HG03520 (cell line): ENCODE data around the gene TGFBR2.
A peak's percentile ranks its signal among the peaks of the same experiment; 100 is the strongest.
"Not testable (repeated sequence)": the region's sequence is repeated elsewhere in the genome, so short reads cannot be mapped to it uniquely, and the experiment has no call there.

Source experiments
- ATAC-seq: cut with Tn5 transposase; IDR thresholded peaks from one replicate; pipeline ENCODE4 v1.9.1; 2021; ENCODE audit warnings: mild to moderate bottlenecking, moderate library complexity; ENCODE audit not compliant: unreplicated experiment

The TGFBR2 gene

GRCh38 chr3:30617653-30618052, 11.3 kb downstream of the TGFBR2 start:
- no peak for ATAC-seq

DNA sequence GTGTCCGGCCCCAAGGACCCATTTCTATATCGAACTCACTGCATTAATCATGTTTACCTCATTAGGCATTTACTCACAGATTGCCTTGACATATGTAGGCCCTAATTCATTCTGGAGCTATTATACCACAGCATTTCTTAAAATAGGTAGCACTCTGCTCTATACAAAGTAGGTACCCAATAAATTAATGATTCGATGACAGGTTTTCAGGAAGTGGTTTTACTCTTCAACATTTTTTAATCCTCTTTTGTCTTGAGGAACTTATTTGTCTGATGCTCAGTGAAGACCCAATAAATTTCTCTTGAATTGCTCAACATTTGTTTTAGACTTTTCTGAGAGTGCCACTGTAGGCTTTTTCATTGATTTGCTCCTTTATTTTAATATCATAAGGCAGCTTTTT, 12.1 kb downstream of the TGFBR2 start:
- ATAC-seq, result no peak

DNA sequence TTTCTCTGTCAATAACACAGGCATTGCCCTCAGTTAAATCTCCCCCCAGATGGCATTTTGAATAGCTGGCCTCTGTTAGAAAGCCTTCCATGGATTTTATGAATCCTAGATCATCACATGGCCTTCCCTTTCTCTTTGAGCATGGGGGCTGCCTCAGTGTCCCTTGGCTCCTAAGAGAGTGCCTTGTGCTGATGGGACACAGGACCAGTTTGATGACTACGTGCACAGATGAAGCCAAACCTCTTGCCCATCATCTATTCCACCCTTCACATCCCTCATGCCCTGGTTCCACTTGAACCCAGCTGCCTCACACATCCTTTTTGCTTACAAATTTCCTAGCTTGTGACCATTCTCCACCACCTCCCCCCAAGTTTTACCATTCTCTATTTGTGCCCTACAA, 12.9 kb downstream of the TGFBR2 start:
- ATAC-seq, result no peak

DNA sequence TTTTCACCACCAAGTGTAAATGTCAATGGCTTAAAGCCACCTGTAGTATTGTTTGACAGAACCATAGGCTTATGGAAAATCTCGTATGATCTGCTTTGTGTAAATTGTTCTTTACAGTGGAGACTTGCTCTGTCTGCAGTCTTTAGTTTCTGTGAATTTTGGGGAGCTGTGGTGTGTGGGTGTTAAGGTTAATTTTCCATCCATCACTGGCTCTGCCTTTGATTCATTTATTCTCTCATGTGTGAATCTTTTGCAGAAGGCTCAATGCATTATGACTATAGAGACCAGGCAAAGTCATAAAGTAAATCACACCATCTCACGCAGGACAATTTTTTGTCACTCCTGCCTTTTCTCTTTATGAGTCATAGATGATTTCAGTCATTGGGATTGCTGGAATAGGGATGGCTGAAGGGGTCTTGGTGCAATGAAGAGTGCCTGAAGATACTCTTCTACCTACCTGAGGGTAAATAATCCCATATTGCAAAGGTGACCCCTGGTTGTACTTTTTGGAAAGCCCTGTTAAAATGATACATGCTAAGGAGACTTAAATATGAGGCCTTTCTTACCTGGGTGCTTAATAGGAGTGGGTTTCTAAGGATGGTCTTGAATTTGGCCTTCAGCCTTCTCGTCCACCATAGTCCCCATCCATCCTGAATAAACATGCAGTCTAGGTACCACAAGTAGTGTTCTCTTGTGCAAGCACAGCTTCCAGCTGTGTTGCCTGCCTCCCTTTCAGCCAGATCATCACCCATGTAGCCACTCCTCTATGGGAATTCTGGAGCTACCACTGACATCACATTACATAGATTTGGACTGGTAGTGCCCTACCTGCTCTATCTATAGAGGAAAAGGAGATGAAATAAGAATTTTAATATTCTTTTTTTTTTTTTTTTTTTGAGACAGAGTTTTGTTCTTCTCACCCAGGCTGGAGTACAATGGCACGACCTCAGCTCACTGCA, 14.3 kb downstream of the TGFBR2 start:
- no peak for ATAC-seq

GRCh38 chr3:30621576-30621975, 15.2 kb downstream of the TGFBR2 start:
- ATAC-seq, result no peak

- no peak for ATAC-seq
Measured at GRCh38 chr3:30622047-30622545, 15.7 kb downstream of the TGFBR2 start.

DNA sequence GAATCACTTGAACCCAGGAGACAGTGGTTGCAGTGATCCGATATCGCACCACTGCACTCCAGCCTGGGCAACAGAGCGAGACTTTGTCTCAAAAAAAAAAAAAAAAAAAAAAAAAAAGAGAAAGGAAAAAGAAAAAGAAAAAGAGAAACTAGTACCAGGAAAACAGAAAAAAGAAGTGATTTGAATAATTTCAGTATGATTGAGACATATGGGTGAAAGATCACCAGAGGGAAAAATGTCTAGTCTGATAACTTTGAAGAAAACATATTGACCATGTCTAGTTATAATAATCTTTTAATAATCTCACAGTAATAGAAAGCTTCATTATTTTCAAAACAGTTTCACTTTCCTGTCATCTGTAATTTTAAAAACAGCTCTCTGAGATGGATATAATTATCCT, 16.4 kb downstream of the TGFBR2 start:
- no peak for ATAC-seq

GRCh38 chr3:30623351-30623750, 16.9 kb downstream of the TGFBR2 start:
- no peak for ATAC-seq

DNA sequence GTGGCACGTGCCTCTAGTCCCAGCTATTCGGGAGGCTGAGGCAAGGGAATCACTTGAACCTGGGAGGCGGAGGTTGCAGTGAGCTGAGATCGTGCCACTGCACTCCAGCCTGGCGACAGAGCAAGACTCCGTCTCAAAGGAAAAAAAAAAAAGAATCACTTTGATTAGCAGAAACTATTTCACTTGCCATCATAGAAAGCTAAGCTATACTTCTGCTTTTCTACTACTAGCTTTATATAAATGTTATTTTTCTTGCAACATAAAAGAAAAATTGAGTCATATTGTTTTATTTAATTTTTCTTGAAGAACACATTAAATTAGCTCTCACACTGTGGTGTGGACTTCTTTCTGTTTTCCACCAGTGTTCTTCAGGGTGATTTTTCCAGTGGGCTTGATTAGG, 18.1 kb downstream of the TGFBR2 start:
- ATAC-seq, result not testable (repeated sequence)

GRCh38 chr3:30625541-30626438, 19.4 kb downstream of the TGFBR2 start:
- no peak for ATAC-seq

DNA sequence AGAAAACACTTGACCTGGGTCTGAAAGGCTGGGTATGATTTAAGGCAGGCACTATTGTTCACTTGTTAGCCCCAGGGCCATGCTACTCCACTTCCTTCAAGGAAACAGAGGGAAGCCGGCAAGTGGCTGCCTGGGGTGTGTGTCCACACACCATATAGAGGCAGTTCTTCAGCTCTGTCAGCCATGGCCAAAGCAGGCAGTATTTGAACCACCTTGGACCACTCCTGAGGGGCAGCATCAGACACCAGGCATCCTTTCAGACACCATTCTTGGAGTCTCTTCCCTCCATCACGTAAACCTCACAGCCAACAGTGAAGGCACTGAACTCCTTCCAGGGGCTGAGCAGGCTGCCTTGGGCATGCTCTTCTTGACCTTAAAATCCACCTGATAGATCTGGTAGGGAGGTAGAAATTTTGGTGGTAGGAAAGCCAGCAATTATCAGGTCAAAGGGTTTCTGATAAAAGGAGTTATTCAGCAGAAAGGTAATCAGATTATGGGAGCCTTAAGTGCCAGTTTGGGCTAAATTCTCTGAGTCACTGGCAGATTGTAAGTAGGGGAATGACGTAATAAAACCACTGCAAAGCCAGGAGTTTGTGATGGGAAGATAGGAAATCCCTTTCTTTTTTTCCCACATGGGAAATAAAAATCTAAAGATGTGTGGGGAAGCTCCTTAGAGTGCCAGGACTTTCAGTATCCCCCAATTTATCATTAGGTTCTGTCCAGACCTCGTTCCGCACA, 20.2 kb downstream of the TGFBR2 start:
- no peak for ATAC-seq

GRCh38 chr3:30628205-30628900, 22.0 kb downstream of the TGFBR2 start:
- no peak for ATAC-seq

- no peak for ATAC-seq
Measured at GRCh38 chr3:30628901-30629590, 22.6 kb downstream of the TGFBR2 start.

DNA sequence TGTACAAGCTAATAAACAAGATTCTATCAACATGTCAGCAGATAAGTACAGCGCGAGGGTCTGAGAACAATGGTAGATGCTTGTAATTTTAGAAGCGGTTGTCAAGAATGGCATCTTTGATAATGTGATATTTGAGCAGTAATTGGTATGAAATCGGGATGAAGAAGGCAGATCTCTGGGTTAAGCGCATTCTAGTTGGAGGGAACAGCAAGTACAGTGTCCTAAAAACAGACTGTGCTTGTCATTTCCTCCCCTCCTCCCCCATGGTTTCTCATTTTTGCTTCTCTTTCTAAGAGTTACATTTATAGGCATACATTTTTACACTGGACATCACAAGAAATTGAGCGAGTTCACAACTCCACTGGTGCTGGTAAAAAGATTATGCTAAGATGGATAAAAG, 23.3 kb downstream of the TGFBR2 start:
- ATAC-seq, result no peak

DNA sequence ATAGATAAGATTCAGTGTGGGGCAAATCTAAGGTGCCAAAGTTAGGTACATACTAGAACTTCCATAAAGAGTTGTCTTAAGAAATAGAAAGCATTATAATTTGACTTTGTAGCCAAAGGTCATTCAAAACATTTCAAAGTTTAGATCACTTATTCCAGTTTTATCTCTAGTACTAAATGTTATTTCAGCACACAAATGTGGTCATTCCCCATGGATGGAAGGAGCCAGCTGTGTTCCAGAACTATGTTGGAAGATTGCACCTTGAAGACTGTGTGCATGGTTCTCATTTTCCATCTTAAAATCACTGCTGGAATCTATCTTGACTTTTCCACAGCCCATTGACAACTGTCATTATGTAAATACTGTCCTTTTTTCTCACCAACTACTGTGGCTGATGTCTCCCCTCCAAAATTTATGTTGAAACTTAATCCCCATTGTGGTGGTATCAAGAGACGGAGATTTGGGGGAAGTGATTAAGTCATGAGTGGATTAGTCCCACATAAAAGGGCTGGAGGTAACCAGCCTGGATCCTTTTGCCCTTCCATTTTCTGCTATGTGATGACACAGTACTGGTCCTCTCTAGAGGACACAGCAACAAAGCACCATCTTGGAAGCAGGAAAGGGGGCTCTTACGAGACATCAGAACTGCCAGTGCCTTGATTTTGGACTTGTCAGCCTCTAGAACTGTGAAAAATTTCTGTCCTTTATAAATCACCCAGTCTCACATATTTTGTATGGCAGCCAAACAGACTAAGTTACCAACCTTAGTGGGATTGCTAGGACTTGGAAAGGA, 24.0 kb downstream of the TGFBR2 start:
- no peak for ATAC-seq

- peak; percentile 60 for ATAC-seq
Measured at GRCh38 chr3:30631243-30631904, 25.0 kb downstream of the TGFBR2 start.

GRCh38 chr3:30632065-30632464, 25.7 kb downstream of the TGFBR2 start:
- no peak for ATAC-seq

DNA sequence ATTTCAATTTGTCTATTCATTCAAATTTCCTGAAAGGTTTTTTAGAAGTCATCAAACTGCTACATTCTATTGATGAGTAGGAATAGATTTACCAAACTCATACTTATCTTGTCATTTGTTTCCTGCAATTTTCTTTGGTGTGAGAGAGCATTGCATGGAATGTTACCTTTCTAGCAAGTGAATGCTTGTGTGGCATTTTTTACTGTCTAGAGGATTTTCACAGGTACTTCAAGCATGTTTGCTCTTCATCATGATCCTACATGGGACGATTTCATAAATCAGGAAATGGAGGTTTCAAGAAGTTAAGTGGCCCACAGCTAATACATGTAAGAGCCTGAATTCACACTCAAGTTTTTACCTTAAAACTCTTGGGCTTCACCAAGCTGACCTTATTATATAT, 26.1 kb downstream of the TGFBR2 start:
- ATAC-seq, result no peak
